Measurements from ENCODE around the gene UBA52. TPM values are rescaled to one million over a fixed set of nuclear protein-coding genes. Genes with fewer than 3 reads are reported as not detected.
A peak's percentile ranks its signal among the peaks of the same experiment; 100 is the strongest.

UBA52 gene
- total RNA-seq, 4 donors from 2014 or later: 222 to 609 (median 308) TPM

DNA sequence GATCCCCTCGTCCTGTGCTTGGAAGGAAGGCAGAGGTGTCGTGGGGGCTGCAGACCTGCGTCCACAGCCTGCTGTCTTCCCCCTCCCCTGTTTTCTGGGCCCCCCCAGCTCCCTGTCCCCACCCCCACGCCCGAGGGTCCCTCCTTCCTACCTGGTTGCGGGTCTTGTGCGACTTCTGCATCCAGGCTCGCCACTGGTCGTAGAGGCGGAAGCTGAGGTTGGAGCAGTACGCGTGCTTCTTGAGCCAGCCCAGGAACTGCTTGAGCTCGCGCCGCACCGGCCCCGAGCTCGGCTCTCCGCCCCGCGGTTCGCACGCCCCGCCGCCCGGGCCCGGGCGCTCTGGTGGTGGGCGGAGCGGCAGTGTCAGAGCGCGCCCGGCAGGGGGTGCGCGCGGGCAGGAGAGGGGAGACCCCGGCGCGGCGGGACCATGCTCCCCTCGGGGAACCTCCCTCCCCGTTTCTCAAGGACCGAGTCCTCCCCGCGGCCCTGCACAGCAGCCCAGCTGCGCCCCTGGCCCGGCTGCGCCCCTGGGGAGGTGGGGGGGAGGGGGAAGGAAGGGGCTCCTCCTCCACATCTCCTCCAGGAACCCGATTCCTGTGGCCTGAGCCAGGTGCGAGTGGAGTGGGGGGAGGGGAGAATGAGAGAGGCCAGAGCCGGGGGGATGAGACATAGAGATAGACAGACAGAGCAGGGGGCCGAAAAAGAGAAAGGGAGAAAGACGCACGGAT is 22.6 kb downstream of the UBA52 start:
- peak; percentile 77 to 87 (median 80) for DNase-seq
- Histone ChIP-seq H3K9me3 (no peaks in the 10 kb centered on the region), H3K27me3 (peaks cover 0 to 7% of the 10 kb centered on the region in 2 donors), H3K36me3 (peaks cover 0 to 11% (median 0%) of the 10 kb centered on the region in 3 donors), H3K4me3 (peak overlapping the region; percentile 22 to 50 (median 48)), H3K27ac (peak overlapping the region in 2 of 4 donors; percentile 38 to 55), H3K4me1 (peaks cover 0 to 29% (median 12%) of the 10 kb centered on the region in 4 donors)
- TF ChIP-seq, protein P1, sequence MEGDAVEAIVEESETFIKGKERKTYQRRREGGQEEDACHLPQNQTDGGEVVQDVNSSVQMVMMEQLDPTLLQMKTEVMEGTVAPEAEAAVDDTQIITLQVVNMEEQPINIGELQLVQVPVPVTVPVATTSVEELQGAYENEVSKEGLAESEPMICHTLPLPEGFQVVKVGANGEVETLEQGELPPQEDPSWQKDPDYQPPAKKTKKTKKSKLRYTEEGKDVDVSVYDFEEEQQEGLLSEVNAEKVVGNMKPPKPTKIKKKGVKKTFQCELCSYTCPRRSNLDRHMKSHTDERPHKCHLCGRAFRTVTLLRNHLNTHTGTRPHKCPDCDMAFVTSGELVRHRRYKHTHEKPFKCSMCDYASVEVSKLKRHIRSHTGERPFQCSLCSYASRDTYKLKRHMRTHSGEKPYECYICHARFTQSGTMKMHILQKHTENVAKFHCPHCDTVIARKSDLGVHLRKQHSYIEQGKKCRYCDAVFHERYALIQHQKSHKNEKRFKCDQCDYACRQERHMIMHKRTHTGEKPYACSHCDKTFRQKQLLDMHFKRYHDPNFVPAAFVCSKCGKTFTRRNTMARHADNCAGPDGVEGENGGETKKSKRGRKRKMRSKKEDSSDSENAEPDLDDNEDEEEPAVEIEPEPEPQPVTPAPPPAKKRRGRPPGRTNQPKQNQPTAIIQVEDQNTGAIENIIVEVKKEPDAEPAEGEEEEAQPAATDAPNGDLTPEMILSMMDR (IDR thresholded peaks at IDR 0.05): peak; percentile 80 to 93 (median 87)
- TF ChIP-seq POLR2A (IDR thresholded peaks at IDR 0.05): no peak

DNA sequence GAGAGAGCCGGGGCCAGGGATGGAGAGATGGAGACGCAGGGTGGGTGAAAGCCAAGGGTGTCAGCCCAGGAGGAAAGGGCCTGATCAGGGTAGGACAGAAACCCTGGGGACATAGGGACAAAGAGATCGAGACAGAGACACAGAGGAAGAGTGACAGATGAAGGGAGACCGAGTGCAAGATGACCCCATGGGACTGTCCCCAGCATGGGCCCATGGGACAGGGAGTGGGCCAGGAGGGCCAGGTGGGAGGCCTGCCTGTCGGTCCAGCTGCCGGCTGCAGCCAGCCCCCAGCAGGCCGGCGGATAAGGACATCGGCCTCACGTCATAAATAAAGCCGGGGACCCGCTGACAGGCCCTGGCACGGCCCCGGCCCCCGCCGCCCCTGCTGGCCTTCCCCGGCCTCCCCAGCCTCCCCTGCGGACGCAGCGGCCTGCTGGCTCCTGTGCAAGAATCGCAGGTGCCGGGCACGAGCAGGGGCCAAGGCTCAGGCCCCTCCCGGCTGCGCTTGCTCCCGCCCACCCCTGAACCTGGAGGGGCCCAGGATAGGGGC is 23.2 kb downstream of the UBA52 start:
- no peaks in the 10 kb centered on the region for H3K9me3 ChIP-seq
- peak overlapping the region in 1 of 4 donors; percentile 55 for H3K27ac ChIP-seq
- no peak for DNase-seq
- TF ChIP-seq, protein P1 (IDR thresholded peaks at IDR 0.05): no peak
- no peak for TF ChIP-seq POLR2A (IDR thresholded peaks at IDR 0.05)
- peaks cover 0 to 23% (median 10%) of the 10 kb centered on the region in 4 donors for H3K4me1 ChIP-seq
- H3K36me3 ChIP-seq: peaks cover 0 to 11% (median 0%) of the 10 kb centered on the region in 3 donors
- H3K27me3 ChIP-seq: peaks cover 0 to 7% of the 10 kb centered on the region in 2 donors
- H3K4me3 ChIP-seq: peak overlapping the region; percentile 22 to 50 (median 48)

DNA sequence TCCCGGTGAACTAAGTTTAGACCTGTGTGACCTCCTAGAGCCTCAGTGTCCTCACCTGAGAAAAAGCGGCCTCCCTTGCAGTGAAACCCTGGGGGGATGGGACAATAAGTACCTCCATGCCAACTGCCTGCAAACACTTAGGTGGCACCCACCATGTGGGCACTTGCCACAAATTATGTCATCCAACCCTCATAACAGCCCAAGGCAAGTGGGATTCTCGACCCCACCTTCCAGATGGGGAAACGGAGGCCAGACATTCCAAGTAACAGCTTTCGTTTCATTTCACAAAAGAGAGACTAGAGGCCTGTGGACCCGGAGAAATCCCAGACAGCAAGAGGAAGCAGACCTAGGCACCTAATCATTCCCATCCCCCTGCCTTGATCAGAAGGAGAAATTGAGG is 23.8 kb downstream of the UBA52 start:
- peaks cover 0 to 17% (median 10%) of the 10 kb centered on the region in 4 donors for H3K4me1 ChIP-seq
- H3K27me3 ChIP-seq: peaks cover 0 to 7% of the 10 kb centered on the region in 2 donors
- no peak overlapping the region for H3K27ac ChIP-seq
- no peak overlapping the region for H3K4me3 ChIP-seq
- H3K9me3 ChIP-seq: no peaks in the 10 kb centered on the region
- H3K36me3 ChIP-seq: peaks cover 0 to 8% (median 0%) of the 10 kb centered on the region in 3 donors
- TF ChIP-seq, protein P1 (IDR thresholded peaks at IDR 0.05): no peak
- TF ChIP-seq POLR2A (IDR thresholded peaks at IDR 0.05): no peak
- no peak for DNase-seq

- no peak overlapping the region for H3K27ac ChIP-seq
- TF ChIP-seq POLR2A (IDR thresholded peaks at IDR 0.05): no peak
- TF ChIP-seq, protein P1 (IDR thresholded peaks at IDR 0.05): no peak
- peak in 2 of 3 donors; percentile 67 to 74 for DNase-seq
- H3K4me1 ChIP-seq: peaks cover 0 to 17% (median 10%) of the 10 kb centered on the region in 4 donors
- no peaks in the 10 kb centered on the region for H3K9me3 ChIP-seq
- H3K36me3 ChIP-seq: no peaks in the 10 kb centered on the region
- H3K27me3 ChIP-seq: peaks cover 0 to 7% of the 10 kb centered on the region in 2 donors
- H3K4me3 ChIP-seq: no peak overlapping the region
Observed at GRCh38 chr19:18596752-18597157, 25.1 kb downstream of the UBA52 start.

- peaks cover 0 to 17% (median 10%) of the 10 kb centered on the region in 4 donors for H3K4me1 ChIP-seq
- H3K36me3 ChIP-seq: no peaks in the 10 kb centered on the region
- H3K27ac ChIP-seq: no peak overlapping the region
- no peak for DNase-seq
- peaks cover 0 to 7% of the 10 kb centered on the region in 2 donors for H3K27me3 ChIP-seq
- no peaks in the 10 kb centered on the region for H3K9me3 ChIP-seq
- no peak overlapping the region for H3K4me3 ChIP-seq
- TF ChIP-seq, protein P1 (IDR thresholded peaks at IDR 0.05): no peak
- no peak for TF ChIP-seq POLR2A (IDR thresholded peaks at IDR 0.05)
Observed at GRCh38 chr19:18597809-18598660, 26.4 kb downstream of the UBA52 start.

Data from Peyer's patch (tissue), 4 donors.